IPS DF 6.9 (cell line): ENCODE measurements around the gene PGM2.

Source experiments
- DNase-seq: peaks from one replicate; pipeline ENCODE4 v3.0.0-alpha.2; 2013; ENCODE audit warnings: low read depth, low spot score
- H3K27ac ChIP-seq: one replicate; pipeline ENCODE4 v1.5.1; 2013; ENCODE audit warnings: low read length, control low read depth
- H3K27me3 ChIP-seq: 2 replicates; pipeline ENCODE4 v1.6.1; 2013; ENCODE audit warnings: mild to moderate bottlenecking, low read length; ENCODE audit not compliant: control insufficient read depth, insufficient read depth
- H3K36me3 ChIP-seq: 2 replicates; pipeline ENCODE4 v1.6.1; 2013; ENCODE audit warnings: low read length; ENCODE audit not compliant: control insufficient read depth, insufficient read depth
- H3K4me1 ChIP-seq: 2 replicates; pipeline ENCODE4 v1.6.1; 2013; ENCODE audit warnings: low read length; ENCODE audit not compliant: control insufficient read depth, insufficient read depth
- H3K4me3 ChIP-seq: 2 replicates; pipeline ENCODE4 v1.5.1; 2013; ENCODE audit warnings: mild to moderate bottlenecking, low read length
- H3K9me3 ChIP-seq: 2 replicates; pipeline ENCODE4 v1.6.1; 2013; ENCODE audit warnings: low read length, inconsistent platforms; ENCODE audit not compliant: control insufficient read depth, insufficient read depth
- WGBS: extraction: QIAGEN DNeasy Blood & Tissue Kit; methylation state at CpG from one replicate; pipeline ENCODE4 v1.1.7; 2013; ENCODE audit warnings: mixed read lengths, missing lambda C conversion rate; ENCODE audit not compliant: insufficient read length, insufficient coverage; 5-methylcytosine and 5-hydroxymethylcytosine counted together

PGM2 gene

GRCh38 chr4:37895271-37895670, 68.8 kb downstream of the PGM2 start:
- Histone ChIP-seq H3K9me3 (no peaks in the 10 kb centered on the region), H3K27me3 (peaks cover 7% of the 10 kb centered on the region), H3K4me3 (no peak overlapping the region), H3K27ac (no peak overlapping the region), H3K4me1 (no peaks in the 10 kb centered on the region), H3K36me3 (no peaks in the 10 kb centered on the region; the same call in 1 of the 2 replicates)
- WGBS = no CpG with 5 or more reads among the region's 7 CpGs
- no peak for DNase-seq

- no peak for DNase-seq
- Histone ChIP-seq H3K36me3 (no peaks in the 10 kb centered on the region), H3K27ac (no peak overlapping the region), H3K4me1 (no peaks in the 10 kb centered on the region), H3K27me3 (peaks cover 2% of the 10 kb centered on the region), H3K9me3 (no peaks in the 10 kb centered on the region), H3K4me3 (no peak overlapping the region)
Observed at GRCh38 chr4:37896206-37896860, 69.8 kb downstream of the PGM2 start.

GRCh38 chr4:37902212-37902611, 75.7 kb downstream of the PGM2 start:
- H3K27me3 ChIP-seq = no peaks in the 10 kb centered on the region
- no peak for DNase-seq
- H3K4me1 ChIP-seq = no peaks in the 10 kb centered on the region
- no peaks in the 10 kb centered on the region for H3K9me3 ChIP-seq
- no peak overlapping the region for H3K4me3 ChIP-seq
- no CpG with 5 or more reads among the region's 7 CpGs for WGBS
- no peaks in the 10 kb centered on the region for H3K36me3 ChIP-seq
- no peak overlapping the region for H3K27ac ChIP-seq

GRCh38 chr4:37902738-37903693, 76.5 kb downstream of the PGM2 start:
- Histone ChIP-seq H3K27ac (no peak overlapping the region), H3K4me3 (no peak overlapping the region), H3K4me1 (no peaks in the 10 kb centered on the region), H3K36me3 (no peaks in the 10 kb centered on the region), H3K27me3 (no peaks in the 10 kb centered on the region), H3K9me3 (no peaks in the 10 kb centered on the region)
- no peak for DNase-seq
- whole genome bisulfite sequencing = no CpG with 5 or more reads among the region's 9 CpGs

GRCh38 chr4:37903901-37904300, 77.4 kb downstream of the PGM2 start:
- DNase-seq = no peak
- Histone ChIP-seq H3K9me3 (no peaks in the 10 kb centered on the region), H3K36me3 (no peaks in the 10 kb centered on the region), H3K4me3 (no peak overlapping the region), H3K27ac (no peak overlapping the region), H3K27me3 (no peaks in the 10 kb centered on the region), H3K4me1 (peaks cover 1% of the 10 kb centered on the region; the same call in 1 of the 2 replicates)
- WGBS = no CpG with 5 or more reads among the region's 3 CpGs

- no peaks in the 10 kb centered on the region for H3K27me3 ChIP-seq
- peaks cover 1% of the 10 kb centered on the region; the same call in 1 of the 2 replicates for H3K4me1 ChIP-seq
- no peak overlapping the region for H3K4me3 ChIP-seq
- H3K9me3 ChIP-seq = no peaks in the 10 kb centered on the region
- H3K27ac ChIP-seq = no peak overlapping the region
- no peak for DNase-seq
- WGBS = no CpG with 5 or more reads among the region's 3 CpGs
- H3K36me3 ChIP-seq = no peaks in the 10 kb centered on the region
Observed at GRCh38 chr4:37904824-37905223, 78.3 kb downstream of the PGM2 start.

GRCh38 chr4:37905533-37906169, 79.2 kb downstream of the PGM2 start:
- Histone ChIP-seq H3K27me3 (no peaks in the 10 kb centered on the region), H3K4me1 (peaks cover 1% of the 10 kb centered on the region; the same call in 1 of the 2 replicates), H3K4me3 (no peak overlapping the region), H3K27ac (no peak overlapping the region), H3K36me3 (no peaks in the 10 kb centered on the region), H3K9me3 (no peaks in the 10 kb centered on the region)
- no peak for DNase-seq
- WGBS = no CpG with 5 or more reads among the region's 7 CpGs

GRCh38 chr4:37908488-37909331, 82.2 kb downstream of the PGM2 start:
- no peak for DNase-seq
- no peaks in the 10 kb centered on the region for H3K36me3 ChIP-seq
- no peaks in the 10 kb centered on the region for H3K27me3 ChIP-seq
- no CpG with 5 or more reads among the region's 21 CpGs for WGBS
- no peak overlapping the region for H3K4me3 ChIP-seq
- peaks cover 1% of the 10 kb centered on the region; the same call in 1 of the 2 replicates for H3K4me1 ChIP-seq
- H3K9me3 ChIP-seq = no peaks in the 10 kb centered on the region
- no peak overlapping the region for H3K27ac ChIP-seq

GRCh38 chr4:37909332-37910090, 83.0 kb downstream of the PGM2 start:
- H3K4me3 ChIP-seq = no peak overlapping the region
- H3K27me3 ChIP-seq = no peaks in the 10 kb centered on the region
- no peak overlapping the region for H3K27ac ChIP-seq
- peaks cover 1% of the 10 kb centered on the region; the same call in 1 of the 2 replicates for H3K4me1 ChIP-seq
- no peaks in the 10 kb centered on the region for H3K9me3 ChIP-seq
- no peaks in the 10 kb centered on the region for H3K36me3 ChIP-seq
- DNase-seq = no peak
- no CpG with 5 or more reads among the region's 8 CpGs for WGBS
